ENCODE data around the gene PDAP1. TPM values are rescaled to one million over a fixed set of nuclear protein-coding genes. Genes with fewer than 3 reads are reported as not detected.

The PDAP1 gene
- total and polyA plus RNA-seq, 2 of the 8 experiments (the other 6 are each of a cell fraction or from before 2014, with no cell fraction given): 26.6 to 169 TPM

GRCh38 chr7:99385564-99385963, 22.8 kb downstream of the PDAP1 start (continued):
- TF ChIP-seq JUN (IDR thresholded peaks at IDR 0.05; ENCODE audit: low read depth, low read length): no peak
- no peak for TF ChIP-seq NRF1 (IDR thresholded peaks at IDR 0.05; ENCODE audit: low read depth, low read length)
- no peak for TF ChIP-seq KDM4A (IDR thresholded peaks at IDR 0.05; ENCODE audit: low read depth, low read length, severe bottlenecking)
